Upper lobe of left lung (tissue), 6 donors: Measurements from ENCODE around the gene CNR2. TPM values are rescaled to one million over a fixed set of nuclear protein-coding genes. Genes with fewer than 3 reads are reported as not detected.
"Not testable (repeated sequence)": the region's sequence is repeated elsewhere in the genome, so short reads cannot be mapped to it uniquely, and the experiment has no call there.

Experiments
- ATAC-seq, 2 donors: fragments of 200-7000 bp; cut with Tn5 transposase; one replicate each; pipeline ENCODE4 v1.9.1; 2022; ENCODE audit warnings: mild to moderate bottlenecking in 2 of 2, moderate library complexity in 2 of 2; ENCODE audit not compliant: low FRiP score in 2 of 2
- DNase-seq, 2 donors: peaks; one replicate each; pipeline ENCODE4 v3.0.0-alpha.2; 2019 to 2020
- H3K27ac ChIP-seq, 4 donors: fragments of 200-600 bp; sonication (generic); one replicate each; pipeline ENCODE4 v1.5.1; 2016 to 2019
- H3K27me3 ChIP-seq, 4 donors: fragments of 200-600 bp; sonication (generic); one replicate each; pipeline ENCODE4 v1.5.1; 2017 to 2019
- H3K36me3 ChIP-seq, 4 donors: fragments of 200-600 bp; sonication (generic); one replicate each; pipeline ENCODE4 v1.5.1; 2016 to 2019
- H3K4me1 ChIP-seq, 4 donors: fragments of 200-600 bp; sonication (generic); one replicate each; pipeline ENCODE4 v1.5.1; 2018 to 2019
- H3K4me3 ChIP-seq, 4 donors: fragments of 200-600 bp; sonication (generic); one replicate each; pipeline ENCODE4 v1.5.1; 2017 to 2019; ENCODE audit warnings: mild to moderate bottlenecking in 2 of 4, moderate library complexity in 1 of 4
- H3K9me3 ChIP-seq, 4 donors: fragments of 200-600 bp; sonication (generic); one replicate each; pipeline ENCODE4 v1.5.1; 2018 to 2019
- CTCF ChIP-seq, 6 experiments: fragments of 450-650 bp in 4 of 6; fragments of 200-600 bp in 2 of 6; sonication (generic) in 2 of 6; IDR thresholded peaks; one replicate each; pipeline ENCODE4 v1.5.1; 2016 to 2019; ENCODE audit warnings: antibody characterized with exemption in 6 of 6
- EP300 ChIP-seq, 4 donors: sonication (generic); formaldehyde crosslinking; IDR thresholded peaks; one replicate each; pipeline ENCODE4 v1.5.1; 2017; ENCODE audit warnings: antibody characterized with exemption in 4 of 4, control low read depth in 2 of 4
- POLR2A ChIP-seq, 4 donors: fragments of 450-650 bp; IDR thresholded peaks; one replicate each; pipeline ENCODE4 v1.5.1; 2016 to 2017; ENCODE audit warnings: antibody characterized with exemption in 4 of 4, mild to moderate bottlenecking in 2 of 4
- POLR2AphosphoS5 ChIP-seq, 2 donors: sonication (generic); formaldehyde crosslinking; IDR thresholded peaks; one replicate each; pipeline ENCODE4 v1.5.1; 2017; ENCODE audit warnings: antibody characterized with exemption in 2 of 2
- WGBS, 2 donors: methylation state at CpG; one replicate each; pipeline ENCODE4 v1.1.5; 2017 to 2018; 5-methylcytosine and 5-hydroxymethylcytosine counted together
- total RNA-seq, 6 donors: library from RNA; depleted of rRNA in 4 of 6; stranded (reverse); fragments of >200 nt in 4 of 6; gene quantifications; one replicate each; pipeline versions ENCODE4 v1.1.0 to v1.2.1, GENCODE V29; 2016 to 2021
- donor health status: DM: no; HTN: no; CAD: no; lungs with moderate emphysema.
- donor health status: DM: no; HTN: yes; CAD: no; lungs with severe emphysema.

CNR2 gene
- total RNA-seq, 6 donors from 2014 or later = 0.13 to 0.59 (median 0.24) TPM; not detected in 2

DNA sequence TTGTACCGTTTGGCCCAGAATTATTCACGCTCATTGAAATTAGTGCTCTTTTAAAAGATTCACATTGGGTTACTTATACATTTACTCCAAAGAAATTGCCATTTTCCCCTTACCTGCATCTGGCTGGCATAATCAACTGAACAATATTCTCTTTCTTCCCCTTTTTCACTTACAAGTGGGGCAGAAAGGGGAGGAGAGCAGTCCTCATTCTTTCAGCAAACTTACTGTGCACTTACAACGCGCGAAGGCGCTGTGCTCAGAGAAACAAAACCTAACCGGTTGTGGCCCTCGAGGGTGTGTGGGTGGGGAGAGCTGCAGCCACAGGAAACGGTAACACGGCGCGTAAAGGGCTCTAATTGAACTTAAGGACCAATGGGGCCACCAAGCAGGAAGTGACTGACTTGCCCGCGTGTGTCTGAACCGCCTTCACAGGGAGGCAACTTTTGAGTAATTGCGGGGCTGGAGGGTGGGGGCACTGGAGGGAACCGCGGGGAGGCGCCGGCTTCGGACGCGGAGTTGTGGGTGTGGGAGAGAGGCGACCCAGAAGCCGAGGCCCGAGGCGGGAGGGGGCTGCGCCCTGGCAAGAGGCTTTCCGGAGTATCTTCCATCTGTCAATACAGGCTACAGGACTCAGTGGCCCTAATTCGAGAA lies 45.8 kb upstream of the CNR2 start:
- 1% methylated on average over 14 to 30 of the region's 30 CpGs for whole genome bisulfite sequencing, 2 donors
- peaks cover 33 to 48% (median 36%) of the 10 kb centered on the region in 4 donors for H3K4me1 ChIP-seq
- peak; percentile 88 to 94 for ATAC-seq

DNA sequence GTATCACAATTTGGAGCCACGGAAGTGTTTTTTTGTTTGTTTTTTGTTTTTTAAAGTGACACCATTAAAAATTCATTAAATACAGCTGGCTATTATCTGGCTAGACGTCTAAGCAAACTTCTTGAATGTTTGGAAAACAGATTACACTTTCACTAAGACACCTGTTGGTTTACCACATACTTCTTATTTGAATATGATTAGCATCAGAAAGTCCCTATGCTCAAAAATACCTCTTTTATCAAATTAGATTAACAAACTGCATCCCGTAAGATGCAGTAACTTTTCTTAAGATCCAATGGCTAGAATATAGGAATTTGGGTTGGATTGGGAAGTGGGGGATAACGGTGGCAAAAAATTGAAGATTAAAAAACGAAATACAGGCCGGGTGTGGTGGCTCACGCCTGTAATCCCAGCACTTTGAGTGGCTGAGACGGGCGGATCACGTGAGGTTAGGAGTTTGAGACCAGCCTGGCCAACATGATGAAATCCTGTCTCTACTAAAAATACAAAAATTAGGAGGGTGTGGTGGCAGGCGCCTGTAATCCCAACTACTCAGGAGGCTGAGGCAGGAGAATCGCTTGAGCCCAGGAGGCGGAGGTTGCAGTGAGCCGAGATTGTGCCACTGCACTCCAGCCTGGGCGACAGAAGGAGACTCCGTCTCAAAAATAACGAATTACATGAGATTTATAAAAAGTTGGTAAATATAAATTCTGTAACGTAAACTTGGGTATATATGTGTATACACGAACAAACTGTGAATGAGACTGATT lies 45.1 kb upstream of the CNR2 start:
- not testable (repeated sequence) for H3K9me3 ChIP-seq, ATAC-seq, H3K27me3 ChIP-seq
- peaks cover 0 to 17% (median 3%) of the 10 kb centered on the region in 4 donors for H3K36me3 ChIP-seq
- peak overlapping the region; percentile 96 to 100 (median 99) for H3K27ac ChIP-seq
- H3K4me1 ChIP-seq = peaks cover 27 to 41% (median 29%) of the 10 kb centered on the region in 4 donors
- peak in 1 of 2 donors; percentile 48 for DNase-seq
- H3K4me3 ChIP-seq = peak overlapping the region in 3 of 4 donors; percentile 57 to 70 (median 57)
- 28 to 45% methylated on average over 19 of the region's 19 CpGs for WGBS, 2 donors

More for the DNA sequence above, 45.8 kb upstream of the CNR2 start:
- peak; percentile 93 to 97 for DNase-seq
- Histone ChIP-seq H3K27ac (peak overlapping the region; percentile 96 to 100 (median 99)), H3K9me3 (no peaks in the 10 kb centered on the region), H3K4me3 (peak overlapping the region; percentile 57 to 82 (median 64)), H3K36me3 (peaks cover 0 to 24% (median 7%) of the 10 kb centered on the region in 4 donors), H3K27me3 (no peaks in the 10 kb centered on the region)
- TF ChIP-seq POLR2AphosphoS5 (IDR thresholded peaks at IDR 0.05) (peak; percentile 87 to 89), CTCF (IDR thresholded peaks at IDR 0.05) (peak in 4 of 6 experiments; percentile 15 to 57 (median 26)), EP300 (IDR thresholded peaks at IDR 0.05) (no peak), POLR2A (IDR thresholded peaks at IDR 0.05) (peak in 1 of 4 donors; percentile 38)

DNA sequence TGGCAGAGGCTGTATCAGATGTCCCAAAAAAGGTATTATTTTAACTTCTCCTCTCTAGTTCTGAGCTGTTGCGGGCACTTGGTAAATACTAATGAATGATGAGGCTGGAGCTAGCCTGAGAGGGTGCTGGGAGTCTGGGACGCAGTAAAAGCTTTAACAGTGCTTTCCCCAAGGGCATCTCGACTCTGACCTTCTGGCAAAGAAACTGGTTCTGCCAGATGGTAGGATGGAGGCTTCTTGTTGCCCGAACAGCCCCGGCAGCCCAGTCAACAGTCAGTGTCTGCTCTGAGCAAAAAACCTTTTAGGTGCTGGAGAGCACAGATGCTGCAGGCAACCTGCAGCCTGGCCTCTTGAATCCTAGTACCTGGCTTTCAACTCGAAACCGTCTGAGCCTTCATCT lies 43.9 kb upstream of the CNR2 start:
- Histone ChIP-seq H3K36me3 (peaks cover 0 to 13% (median 0%) of the 10 kb centered on the region in 4 donors), H3K4me3 (no peak overlapping the region), H3K4me1 (peaks cover 24 to 37% (median 28%) of the 10 kb centered on the region in 4 donors), H3K9me3 (no peaks in the 10 kb centered on the region), H3K27me3 (no peaks in the 10 kb centered on the region), H3K27ac (peak overlapping the region in 3 of 4 donors; percentile 10 to 99 (median 27))
- no peak for ATAC-seq
- 51 to 71% methylated on average over 5 to 7 of the region's 7 CpGs for WGBS, 2 donors
- peak in 1 of 2 donors; percentile 81 for DNase-seq
- TF ChIP-seq EP300 (IDR thresholded peaks at IDR 0.05) (no peak), POLR2AphosphoS5 (IDR thresholded peaks at IDR 0.05) (no peak), POLR2A (IDR thresholded peaks at IDR 0.05) (no peak), CTCF (IDR thresholded peaks at IDR 0.05) (no peak)

DNA sequence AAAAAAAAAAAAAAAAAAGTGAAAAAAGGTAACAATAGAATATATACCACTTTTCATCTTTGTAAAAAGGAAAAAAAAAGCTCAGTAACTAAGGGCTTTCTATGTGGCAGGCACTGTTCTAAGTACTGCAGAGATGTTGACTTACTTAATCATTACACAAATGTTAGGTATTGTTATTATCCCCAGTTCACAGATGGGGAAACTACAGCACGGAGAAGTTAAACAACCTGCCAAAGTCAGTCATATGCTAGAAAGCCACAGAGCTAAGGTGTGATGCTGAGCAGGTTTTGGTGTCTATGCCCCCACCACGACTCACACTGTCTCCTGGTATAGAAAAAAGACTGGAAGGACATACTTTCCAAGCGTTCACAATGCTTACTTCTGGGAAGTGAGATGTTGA lies 39.9 kb upstream of the CNR2 start:
- Histone ChIP-seq H3K27ac (no peak overlapping the region), H3K36me3 (no peaks in the 10 kb centered on the region), H3K27me3 (no peaks in the 10 kb centered on the region), H3K4me1 (peaks cover 9 to 19% (median 13%) of the 10 kb centered on the region in 4 donors), H3K9me3 (no peaks in the 10 kb centered on the region), H3K4me3 (no peak overlapping the region)
- no peak for DNase-seq
- 68 to 76% methylated on average over 3 of the region's 3 CpGs for WGBS, 2 donors
- TF ChIP-seq POLR2A (IDR thresholded peaks at IDR 0.05) = no peak
- no peak for ATAC-seq

DNA sequence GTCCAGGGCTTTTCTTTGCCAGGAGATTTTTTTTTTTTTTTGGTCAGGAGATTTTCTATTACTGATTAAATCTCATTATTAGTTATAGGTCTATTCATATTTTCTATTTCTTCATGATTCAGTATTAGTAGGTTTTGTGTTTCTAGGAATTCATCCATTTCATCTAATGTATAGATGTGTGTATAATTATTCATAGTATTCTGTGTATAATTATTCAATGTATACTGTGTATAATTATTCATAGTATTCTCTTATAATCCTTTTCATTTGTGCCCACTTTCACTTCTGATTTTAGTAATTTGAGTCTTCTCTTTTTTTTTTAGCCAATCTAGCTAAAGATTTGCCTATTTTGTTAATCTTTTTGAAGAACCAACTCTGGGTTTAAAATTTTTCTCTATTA lies 34.2 kb upstream of the CNR2 start:
- no peaks in the 10 kb centered on the region for H3K27me3 ChIP-seq
- TF ChIP-seq POLR2AphosphoS5 (IDR thresholded peaks at IDR 0.05) = no peak
- TF ChIP-seq POLR2A (IDR thresholded peaks at IDR 0.05) = no peak
- TF ChIP-seq CTCF (IDR thresholded peaks at IDR 0.05) = no peak
- TF ChIP-seq EP300 (IDR thresholded peaks at IDR 0.05) = no peak
- H3K36me3 ChIP-seq = no peaks in the 10 kb centered on the region
- no peak overlapping the region for H3K27ac ChIP-seq
- DNase-seq (no peak), ATAC-seq (no peak)
- no peak overlapping the region for H3K4me3 ChIP-seq
- peaks cover 0 to 6% (median 0%) of the 10 kb centered on the region in 4 donors for H3K9me3 ChIP-seq
- no peaks in the 10 kb centered on the region for H3K4me1 ChIP-seq
